Coronary artery (tissue), 2 donors: ENCODE measurements around the gene BAD.

Experiments used
- DNase-seq: peaks from one replicate; pipeline ENCODE4 v3.0.0-alpha.2; 2017; ENCODE audit warnings: low spot score
- H3K27ac ChIP-seq, 2 donors: fragments of 200-600 bp; sonication (generic); one replicate each; pipeline ENCODE4 v1.5.1; 2016 to 2019
- H3K4me3 ChIP-seq: fragments of 200-600 bp; sonication (generic); 2 replicates; pipeline ENCODE4 v1.5.1; 2016; ENCODE audit warnings: mild to moderate bottlenecking, moderate library complexity
- CTCF ChIP-seq: fragments of 200-600 bp; sonication (generic); IDR thresholded peaks from one replicate; pipeline ENCODE4 v1.5.1; 2019; ENCODE audit warnings: antibody characterized with exemption

Gene BAD

GRCh38 chr11:64233913-64234586 is 50.4 kb downstream of the BAD start, which contains the start of gene VEGFB:
TSS of gene VEGFB (plus strand) at chr11:64234584. CDS start at chr11:64234834, 250 bp downstream.
- no peak for DNase-seq
- no peak for TF ChIP-seq CTCF
- H3K4me3 ChIP-seq = peak within 1 kb of the TSS; percentile 84
- peak within 1 kb of the TSS; percentile 88 to 97 for H3K27ac ChIP-seq

GRCh38 chr11:64232967-64233315 is 51.5 kb downstream of the BAD start:
- no peak for DNase-seq
- no peak overlapping the region for H3K4me3 ChIP-seq
- TF ChIP-seq CTCF = no peak
- H3K27ac ChIP-seq = peak overlapping the region in 1 of 2 donors; percentile 20

- no peak overlapping the region for H3K4me3 ChIP-seq
- H3K27ac ChIP-seq = peak overlapping the region in 1 of 2 donors; percentile 20
Measured at GRCh38 chr11:64232182-64232966, 52.1 kb downstream of the BAD start.

GRCh38 chr11:64231546-64231945 is 52.9 kb downstream of the BAD start:
- Histone ChIP-seq H3K4me3 (no peak overlapping the region), H3K27ac (peak overlapping the region in 1 of 2 donors; percentile 5)
- DNase-seq = no peak
- no peak for TF ChIP-seq CTCF

More at GRCh38 chr11:64232182-64232966, 52.1 kb downstream of the BAD start:
- TF ChIP-seq CTCF = no peak
- no peak for DNase-seq

- no peak for DNase-seq
- Histone ChIP-seq H3K27ac (peak overlapping the region; percentile 93 to 95), H3K4me3 (peak overlapping the region; percentile 75)
- TF ChIP-seq CTCF = no peak
Measured at GRCh38 chr11:64230985-64231365, 53.5 kb downstream of the BAD start.

GRCh38 chr11:64230171-64230984 is 54.1 kb downstream of the BAD start, which contains the start of gene DNAJC4:
TSS of gene DNAJC4 (plus strand) at chr11:64230548. CDS start at chr11:64230855, 307 bp downstream.
- Histone ChIP-seq H3K4me3 (peak within 1 kb of the TSS; percentile 75), H3K27ac (peak within 1 kb of the TSS; percentile 93 to 95)
- no peak for TF ChIP-seq CTCF
- DNase-seq = no peak
